A673 (cell line): Measurements from ENCODE around the gene EFS. TPM values are rescaled to one million over a fixed set of nuclear protein-coding genes. Genes with fewer than 3 reads are reported as not detected.

Experiments
- BruUV-seq: library from RNA; stranded (reverse); fragments of 400-500 nt; replicated peaks from 2 replicates; lab custom pipeline; 2021; lab: Mats Ljungman, UMichigan
- CTCF ChIA-PET: fragments of 300-600 bp; sonication (Branson Sonifier 250); formaldehyde crosslinking; loops from one replicate; lab custom pipeline; 2022; ENCODE audit warnings: antibody characterized with exemption; lab: Charles Lee
- POLR2A ChIA-PET: fragments of 300-600 bp; sonication (Branson Sonifier 250); formaldehyde crosslinking; loops from one replicate; lab custom pipeline; 2022; ENCODE audit warnings: antibody characterized with exemption; ENCODE audit not compliant: low non-redundant PET; lab: Charles Lee
- DNase-seq: peaks from one replicate; pipeline ENCODE4 v3.0.0-alpha.2; 2015; ENCODE audit warnings: low spot score
- H3K27ac ChIP-seq: fragments of 200-600 bp; sonication (generic); 2 replicates; pipeline ENCODE4 v1.5.1; 2016; ENCODE audit warnings: mixed run types, low read depth, mild to moderate bottlenecking, mixed read lengths, antibody characterized with exemption, low read length; ENCODE audit not compliant: poor library complexity, severe bottlenecking
- H3K27me3 ChIP-seq: fragments of 200-600 bp; sonication (generic); replicated peaks from 2 replicates; pipeline ENCODE4 v1.6.1; 2017; ENCODE audit warnings: mixed run types, low read depth, mild to moderate bottlenecking, mixed read lengths, antibody characterized with exemption, low read length; ENCODE audit not compliant: insufficient read depth, poor library complexity
- H3K36me3 ChIP-seq: fragments of 200-600 bp; sonication (generic); 2 replicates; pipeline ENCODE4 v1.6.1; 2016; ENCODE audit warnings: mixed run types, mild to moderate bottlenecking, mixed read lengths, antibody characterized with exemption, low read length; ENCODE audit not compliant: insufficient read depth, poor library complexity, severe bottlenecking
- H3K4me1 ChIP-seq: fragments of 200-600 bp; sonication (generic); 2 replicates; pipeline ENCODE4 v1.6.1; 2017; ENCODE audit warnings: mixed run types, mild to moderate bottlenecking, mixed read lengths, antibody characterized with exemption, low read length; ENCODE audit not compliant: insufficient read depth, poor library complexity, severe bottlenecking
- H3K4me3 ChIP-seq: fragments of 200-600 bp; sonication (generic); 2 replicates; pipeline ENCODE4 v1.5.1; 2016; ENCODE audit warnings: low read depth, mixed run types, mild to moderate bottlenecking, mixed read lengths, low read length; ENCODE audit not compliant: poor library complexity, severe bottlenecking
- H3K9me3 ChIP-seq: fragments of 200-600 bp; sonication (generic); 2 replicates; pipeline ENCODE4 v1.6.1; 2016; ENCODE audit warnings: mixed run types, low read depth, mild to moderate bottlenecking, mixed read lengths, antibody characterized with exemption, low read length; ENCODE audit not compliant: poor library complexity, severe bottlenecking
- EZH2 ChIP-seq: fragments of 200-600 bp; sonication (generic); IDR thresholded peaks from 2 replicates; pipeline ENCODE4 v1.6.1; 2017; ENCODE audit warnings: borderline replicate concordance, low read depth, mild to moderate bottlenecking, mixed read lengths, antibody characterized with exemption, low read length; ENCODE audit not compliant: poor library complexity, severe bottlenecking
- intact Hi-C: fragments of 100-400 bp; cut with micrococcal nuclease; formaldehyde crosslinking; loops from one replicate; pipeline ENCODE4 v1.10.0; 2022; ENCODE audit not compliant: unreplicated experiment
- total RNA-seq: library from RNA; stranded (reverse); gene quantifications from 2 replicates; pipeline ENCODE4 v1.2.3, GENCODE V29; 2021
- TF ChIP-seq, protein P1 (sequence below): fragments of 300-800, 200-600 bp; sonication (generic); conservative IDR thresholded peaks from 2 replicates; pipeline ENCODE4 v1.5.1; 2017; ENCODE audit warnings: low read depth, mild to moderate bottlenecking, antibody characterized with exemption, low read length, moderate library complexity, mixed read lengths

Gene EFS
- total RNA-seq, 1 experiment from 2014 or later: 55.9 TPM

DNA sequence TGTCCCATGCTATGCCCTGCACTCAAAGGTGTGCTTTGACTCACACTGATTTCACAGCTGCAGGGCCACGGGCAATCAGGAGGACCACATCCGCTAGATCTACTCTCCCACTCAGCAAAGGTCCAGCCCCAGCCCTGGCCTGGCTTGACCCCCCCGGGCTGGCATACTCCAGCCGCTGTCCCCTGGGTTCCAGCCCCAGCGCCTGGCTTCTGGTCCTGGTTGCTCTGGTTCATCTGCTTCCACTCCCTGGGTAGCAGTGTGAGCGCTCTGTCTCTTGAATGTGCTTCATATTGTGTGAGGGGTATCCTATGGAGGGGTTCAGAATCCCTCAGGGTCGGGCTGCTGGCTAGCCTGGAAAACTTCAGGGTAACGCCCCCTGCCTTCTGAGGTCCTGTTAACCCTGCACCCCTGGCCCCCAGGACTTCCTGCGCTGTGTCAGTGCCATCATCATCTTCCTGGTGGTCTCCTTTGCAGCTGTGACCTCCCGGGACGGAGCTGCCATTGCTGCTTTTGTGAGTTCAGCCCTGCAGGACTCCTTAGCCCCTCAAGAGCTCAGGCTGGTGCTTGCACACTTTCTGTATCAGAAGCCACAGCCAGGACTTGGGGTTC lies 13.7 kb upstream of the EFS start:
- Histone ChIP-seq H3K27me3 (no peaks in the 10 kb centered on the region), H3K9me3 (no peaks in the 10 kb centered on the region), H3K4me3 (no peak overlapping the region), H3K36me3 (no peaks in the 10 kb centered on the region), H3K4me1 (peaks cover 8% of the 10 kb centered on the region), H3K27ac (no peak overlapping the region)
- no TSS peak for BruUV-seq
- CTCF ChIA-PET: no interaction called here
- POLR2A ChIA-PET: no interaction called here
- no peak for DNase-seq
- TF ChIP-seq, protein P1, sequence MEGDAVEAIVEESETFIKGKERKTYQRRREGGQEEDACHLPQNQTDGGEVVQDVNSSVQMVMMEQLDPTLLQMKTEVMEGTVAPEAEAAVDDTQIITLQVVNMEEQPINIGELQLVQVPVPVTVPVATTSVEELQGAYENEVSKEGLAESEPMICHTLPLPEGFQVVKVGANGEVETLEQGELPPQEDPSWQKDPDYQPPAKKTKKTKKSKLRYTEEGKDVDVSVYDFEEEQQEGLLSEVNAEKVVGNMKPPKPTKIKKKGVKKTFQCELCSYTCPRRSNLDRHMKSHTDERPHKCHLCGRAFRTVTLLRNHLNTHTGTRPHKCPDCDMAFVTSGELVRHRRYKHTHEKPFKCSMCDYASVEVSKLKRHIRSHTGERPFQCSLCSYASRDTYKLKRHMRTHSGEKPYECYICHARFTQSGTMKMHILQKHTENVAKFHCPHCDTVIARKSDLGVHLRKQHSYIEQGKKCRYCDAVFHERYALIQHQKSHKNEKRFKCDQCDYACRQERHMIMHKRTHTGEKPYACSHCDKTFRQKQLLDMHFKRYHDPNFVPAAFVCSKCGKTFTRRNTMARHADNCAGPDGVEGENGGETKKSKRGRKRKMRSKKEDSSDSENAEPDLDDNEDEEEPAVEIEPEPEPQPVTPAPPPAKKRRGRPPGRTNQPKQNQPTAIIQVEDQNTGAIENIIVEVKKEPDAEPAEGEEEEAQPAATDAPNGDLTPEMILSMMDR: no peak
- no peak for TF ChIP-seq EZH2
- intact Hi-C loops: no loop called here

DNA sequence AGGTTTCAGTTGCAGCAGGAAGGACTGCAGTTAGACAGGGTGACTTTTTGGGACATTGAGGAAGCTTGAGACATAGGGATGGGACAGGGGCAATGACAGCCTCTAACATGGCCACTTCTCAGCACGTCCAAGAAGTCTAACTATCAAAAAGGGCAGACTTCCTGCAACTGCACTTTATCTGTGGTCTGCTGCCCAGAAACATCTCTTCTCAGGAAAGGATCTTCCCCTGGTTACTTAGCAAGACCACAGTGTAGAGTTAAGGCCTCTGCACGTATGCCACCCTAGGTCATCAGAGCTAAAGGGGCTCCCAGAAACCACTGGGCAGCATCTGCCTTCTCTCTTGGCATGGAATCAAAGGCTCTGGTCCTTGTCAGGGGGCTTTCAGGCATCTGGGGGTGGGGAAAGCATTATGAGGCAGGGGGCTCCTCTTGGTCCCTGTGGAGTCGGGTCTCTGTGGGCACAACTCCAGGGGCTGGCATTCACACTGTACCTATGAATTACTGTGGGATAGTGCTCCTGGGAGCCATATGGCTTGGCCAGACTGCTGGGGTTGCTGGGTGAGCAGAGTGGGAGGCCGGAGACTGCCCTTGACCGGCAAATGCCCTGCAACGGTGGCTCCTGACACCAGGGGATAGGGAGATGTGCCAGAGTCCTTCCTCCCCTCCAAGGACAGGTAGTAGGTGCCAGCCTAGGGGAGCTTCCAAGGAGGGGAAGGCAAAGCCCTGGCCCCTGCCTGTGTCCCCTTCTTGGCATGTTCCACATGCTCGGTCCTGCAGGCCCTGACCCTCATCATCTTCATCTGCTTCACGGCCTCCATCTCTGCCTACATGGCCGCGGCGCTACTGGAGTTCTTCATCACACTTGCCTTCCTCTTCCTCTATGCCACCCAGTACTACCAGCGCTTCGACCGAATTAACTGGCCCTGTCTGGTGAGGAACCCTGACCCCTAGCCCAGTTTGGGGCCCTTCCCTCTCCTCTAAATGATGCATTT lies 12.9 kb upstream of the EFS start:
- H3K9me3 ChIP-seq: no peaks in the 10 kb centered on the region
- DNase-seq: no peak
- TF ChIP-seq, protein P1: no peak
- POLR2A ChIA-PET: no interaction called here
- no TSS peak for BruUV-seq
- H3K4me1 ChIP-seq: peaks cover 8% of the 10 kb centered on the region
- H3K27ac ChIP-seq: no peak overlapping the region
- no peak overlapping the region for H3K4me3 ChIP-seq
- CTCF ChIA-PET: interaction anchor here (0.5 kb wide), 1 partner anchor 716 kb away, joined by 11 read pairs; no protein-coding TSS in a partner anchor
- no peaks in the 10 kb centered on the region for H3K27me3 ChIP-seq
- H3K36me3 ChIP-seq: no peaks in the 10 kb centered on the region
- intact Hi-C loops: no loop called here

DNA sequence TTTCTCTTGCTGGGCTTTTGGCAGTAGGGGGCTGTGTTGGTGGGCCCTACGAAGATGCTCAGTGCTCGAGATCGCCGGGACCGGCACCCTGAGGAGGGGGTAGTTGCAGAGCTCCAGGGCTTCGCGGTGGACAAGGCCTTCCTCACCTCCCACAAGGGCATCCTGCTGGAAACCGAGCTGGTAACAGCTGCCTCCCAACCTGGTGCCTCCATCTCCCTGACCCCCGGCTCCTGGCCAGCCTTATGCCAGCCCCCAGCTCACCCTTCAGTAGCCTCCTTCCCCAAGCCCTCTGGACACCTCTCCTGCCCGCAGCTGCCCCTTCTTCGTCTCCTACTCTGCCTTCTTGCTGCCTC lies 12.2 kb upstream of the EFS start:
- no peak for DNase-seq
- Histone ChIP-seq H3K4me1 (peaks cover 8% of the 10 kb centered on the region), H3K27ac (no peak overlapping the region), H3K4me3 (no peak overlapping the region), H3K36me3 (no peaks in the 10 kb centered on the region), H3K27me3 (no peaks in the 10 kb centered on the region), H3K9me3 (no peaks in the 10 kb centered on the region)
- ChIA-PET CTCF (interaction anchor here (0.5 kb wide), 1 partner anchor 716 kb away, joined by 11 read pairs; no protein-coding TSS in a partner anchor), POLR2A (no interaction called here)
- intact Hi-C loops: no loop called here
- BruUV-seq: no TSS peak
- no peak for TF ChIP-seq EZH2
- TF ChIP-seq, protein P1: no peak
